Measurements from ENCODE around the gene ABCG4. TPM values are rescaled to one million over a fixed set of nuclear protein-coding genes. Genes with fewer than 3 reads are reported as not detected.
A peak's percentile ranks its signal among the peaks of the same experiment; 100 is the strongest.
"Not testable (repeated sequence)": the region's sequence is repeated elsewhere in the genome, so short reads cannot be mapped to it uniquely, and the experiment has no call there.

The ABCG4 gene
- total RNA-seq (2014; rRNA removed; shearing (Covaris generic)): 0.20 and 0.24 TPM in 2 replicates

DNA sequence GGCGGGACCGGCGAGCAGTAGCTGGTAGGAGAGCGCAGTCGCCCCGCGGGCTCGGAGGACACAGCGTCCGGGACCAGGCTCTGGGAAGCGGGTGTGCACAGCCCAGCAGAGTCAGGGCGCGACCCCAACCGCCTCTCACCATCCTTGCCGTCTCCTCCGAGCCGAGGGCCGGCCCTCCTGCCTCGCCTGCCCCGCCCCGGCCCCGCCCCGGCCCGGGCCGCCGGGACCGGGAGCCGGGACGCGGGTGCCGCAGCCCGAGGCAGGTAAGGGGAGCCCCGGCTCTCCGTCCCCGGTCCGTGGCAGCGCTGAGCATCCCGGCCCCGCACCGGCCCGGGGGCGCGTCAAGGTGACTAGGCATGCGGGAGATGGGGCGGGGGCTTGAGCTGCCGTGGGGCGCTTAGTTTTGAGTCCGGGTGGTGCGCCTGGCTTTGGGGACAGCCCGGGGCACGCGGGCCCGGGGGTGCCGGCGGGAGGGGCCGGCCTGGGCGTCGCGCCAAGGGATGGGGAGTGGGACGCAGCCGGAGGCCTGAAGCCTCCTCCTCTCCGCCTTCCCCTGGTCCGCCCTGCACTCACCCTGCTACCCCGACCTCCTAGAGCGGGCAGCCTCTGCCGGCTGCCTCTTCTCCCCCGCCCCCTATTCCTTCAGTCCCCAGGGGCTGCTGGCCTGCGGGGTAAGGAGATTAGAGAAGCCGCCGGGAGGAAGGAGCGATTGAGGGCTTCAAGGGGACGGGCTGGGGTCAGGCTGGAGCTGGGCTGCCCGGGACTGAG lies at the start of gene ABCG4:
ABCG4 (plus strand) TSS at position 35 of the 768 bp plus-strand sequence. CDS start 914 bp downstream, outside the sequence.
- DNase-seq (ENCODE audit: low read depth): peak; percentile 28

GRCh38 chr11:119099711-119100110 lies 49.1 kb upstream of the ABCG4 start:
- DNase-seq (ENCODE audit: low read depth): no peak

DNA sequence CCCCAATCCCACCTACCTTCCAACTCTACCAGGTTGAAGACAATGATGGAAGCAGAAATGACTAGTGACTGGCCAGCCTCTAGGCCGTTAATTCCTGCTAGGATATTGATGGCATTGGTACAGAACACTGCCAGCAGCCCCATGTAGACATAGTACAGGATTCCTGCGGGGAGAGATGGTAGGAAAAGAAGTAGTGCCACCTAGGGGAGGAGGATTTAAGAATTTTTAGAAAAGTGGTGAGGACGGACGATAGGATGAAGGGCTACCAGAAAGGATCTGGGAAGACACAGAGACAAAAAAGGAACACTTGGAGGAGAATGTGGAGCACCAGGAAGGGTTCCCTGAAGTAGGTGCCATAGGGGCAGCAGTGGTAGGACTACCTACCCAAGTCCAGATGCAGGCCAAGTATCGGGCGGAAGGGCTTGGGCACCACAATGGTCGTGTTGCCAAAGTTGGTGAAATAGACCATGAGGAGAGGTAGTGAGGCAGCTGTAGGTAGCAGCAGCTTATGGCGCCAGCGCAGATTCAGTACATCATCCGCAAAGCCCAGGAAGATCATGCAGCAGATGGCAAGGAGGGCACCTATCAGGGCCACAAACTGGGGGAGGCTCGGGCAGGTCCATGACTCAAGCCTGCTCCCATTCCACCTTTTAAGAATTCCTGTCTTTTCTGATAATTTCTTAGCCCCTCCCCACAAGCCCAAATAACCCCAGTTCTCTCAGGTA lies 48.4 kb upstream of the ABCG4 start:
- DNase-seq (ENCODE audit: low read depth): peak; percentile 67

DNA sequence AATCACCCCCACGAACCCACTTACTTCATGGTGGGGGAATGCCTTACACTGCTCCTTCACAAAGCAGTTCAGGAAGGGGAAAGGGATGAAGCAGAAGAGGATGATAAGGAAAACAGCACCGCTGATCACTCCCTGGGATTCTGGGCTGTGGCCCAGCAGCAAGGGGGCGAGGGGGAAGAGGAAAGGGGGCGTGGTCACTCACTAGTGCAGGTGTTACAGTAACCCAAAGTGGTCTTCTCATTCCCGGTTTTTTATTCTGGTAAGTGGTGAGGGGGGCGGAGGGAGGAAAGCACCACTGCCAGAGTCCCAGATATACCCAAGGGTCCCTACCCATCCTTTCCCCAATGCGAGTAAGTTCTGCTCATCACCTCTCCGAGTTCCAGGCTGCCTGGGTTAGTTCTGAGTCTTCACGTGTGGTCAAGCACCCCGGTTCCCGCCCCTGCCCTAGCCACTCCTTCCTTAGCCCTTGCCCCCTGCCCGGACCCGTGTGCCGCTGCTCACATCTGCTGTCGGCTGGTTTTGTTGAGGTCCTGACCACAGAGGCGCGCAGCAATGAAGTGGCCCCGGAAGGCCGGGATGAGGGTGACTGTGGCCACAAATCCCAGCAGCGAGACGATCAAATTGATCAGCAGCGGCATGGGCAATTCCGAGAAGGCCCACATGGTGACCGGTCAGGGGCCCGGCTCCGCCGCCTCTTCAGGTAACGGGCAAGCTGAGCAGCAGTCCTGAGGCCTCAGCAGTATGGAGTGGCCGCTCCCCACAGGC lies 47.7 kb upstream of the ABCG4 start:
- DNase-seq (ENCODE audit: low read depth): peak; percentile 44

GRCh38 chr11:119101759-119102423 lies 47.0 kb upstream of the ABCG4 start, which contains the start of gene DPAGT1:
TSS of gene DPAGT1 (minus strand) at chr11:119101853. CDS start at chr11:119101655, 198 bp downstream.
- DNase-seq (ENCODE audit: low read depth): peak; percentile 97

GRCh38 chr11:119103161-119103664 lies 45.6 kb upstream of the ABCG4 start:
- DNase-seq (ENCODE audit: low read depth): not testable (repeated sequence)

DNA sequence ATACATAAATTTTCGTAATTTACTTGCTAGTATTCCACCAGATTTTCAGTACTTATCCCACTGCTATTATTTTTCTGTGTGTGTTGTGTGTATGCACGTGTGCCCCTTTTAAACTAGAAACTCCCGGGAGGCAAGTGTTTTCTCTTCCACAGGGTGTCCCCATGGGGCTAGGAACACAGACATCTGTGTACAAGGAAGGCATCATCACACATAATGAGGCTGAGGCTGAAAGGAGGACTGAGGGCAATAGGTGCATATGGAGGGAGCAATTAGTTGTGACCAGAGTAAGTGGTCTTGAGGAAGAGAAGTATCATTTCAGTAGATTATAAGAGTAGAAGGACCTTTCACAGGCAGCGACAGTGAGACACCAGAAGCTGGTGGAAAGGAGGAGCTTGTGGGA lies 45.1 kb upstream of the ABCG4 start:
- DNase-seq (ENCODE audit: low read depth): no peak

GRCh38 chr11:119106564-119107537 lies 42.0 kb upstream of the ABCG4 start, which contains the start of gene C2CD2L:
TSS of gene C2CD2L (plus strand) at chr11:119107344. CDS start at chr11:119107742, 398 bp downstream.
- peak; percentile 93 for DNase-seq (ENCODE audit: low read depth)

DNA sequence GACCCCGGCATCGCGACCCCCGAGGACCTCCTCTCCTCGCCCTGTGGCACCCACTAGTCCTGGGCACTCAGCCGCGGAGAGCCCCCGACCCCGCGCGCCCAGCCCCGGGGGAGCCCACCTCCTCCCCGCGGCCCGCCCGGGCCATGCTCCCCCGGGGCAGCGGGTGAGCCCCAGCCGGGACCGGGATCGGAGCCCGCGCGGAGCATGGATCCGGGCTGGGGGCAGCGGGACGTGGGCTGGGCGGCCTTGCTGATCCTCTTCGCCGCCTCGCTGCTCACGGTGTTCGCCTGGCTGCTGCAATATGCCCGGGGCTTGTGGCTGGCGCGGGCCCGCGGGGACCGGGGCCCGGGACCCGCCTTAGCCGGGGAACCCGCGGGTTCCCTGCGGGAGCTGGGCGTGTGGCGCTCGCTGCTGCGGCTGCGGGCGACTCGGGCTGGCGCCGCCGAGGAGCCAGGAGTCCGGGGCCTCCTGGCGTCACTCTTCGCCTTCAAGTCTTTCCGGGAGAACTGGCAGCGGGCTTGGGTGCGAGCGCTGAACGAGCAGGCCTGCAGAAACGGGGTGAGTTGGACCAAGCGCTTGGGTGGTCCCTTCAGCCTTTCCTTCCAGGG lies 41.2 kb upstream of the ABCG4 start:
- no peak for DNase-seq (ENCODE audit: low read depth)

DNA sequence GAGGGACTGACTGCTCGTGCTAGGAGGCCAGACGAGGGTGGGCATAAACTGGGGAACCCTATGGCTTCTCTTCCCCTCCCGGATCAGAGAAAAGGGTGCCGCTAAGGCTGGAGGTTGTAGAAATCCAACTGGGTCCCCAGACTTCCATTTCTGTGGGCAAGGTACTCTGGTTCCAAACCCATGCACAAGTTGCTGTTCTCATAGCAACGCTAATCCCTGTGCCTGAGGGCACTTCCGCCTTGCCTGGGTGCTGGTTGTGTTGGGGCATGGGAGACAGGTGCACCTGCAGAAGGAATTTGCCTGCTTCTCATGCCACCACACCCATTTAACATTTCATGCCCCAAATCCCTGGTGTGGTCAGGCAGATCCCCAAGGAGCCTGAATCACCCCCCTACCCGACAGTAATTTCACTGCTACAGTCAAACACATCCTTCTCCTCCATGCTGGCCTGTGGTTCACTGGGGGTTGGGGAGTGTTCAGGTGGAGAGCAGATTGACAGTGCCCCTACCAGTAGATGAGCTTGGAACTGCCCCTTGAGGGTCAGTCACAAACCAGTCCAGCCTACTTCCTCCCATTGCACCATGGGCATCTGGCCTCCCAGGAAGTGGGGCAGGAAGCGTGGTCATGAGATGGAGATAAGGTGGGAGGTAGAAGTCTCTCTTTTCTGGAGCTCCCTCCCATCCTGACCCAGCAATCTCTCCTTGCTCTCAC lies 40.6 kb upstream of the ABCG4 start:
- DNase-seq (ENCODE audit: low read depth): peak; percentile 48

DNA sequence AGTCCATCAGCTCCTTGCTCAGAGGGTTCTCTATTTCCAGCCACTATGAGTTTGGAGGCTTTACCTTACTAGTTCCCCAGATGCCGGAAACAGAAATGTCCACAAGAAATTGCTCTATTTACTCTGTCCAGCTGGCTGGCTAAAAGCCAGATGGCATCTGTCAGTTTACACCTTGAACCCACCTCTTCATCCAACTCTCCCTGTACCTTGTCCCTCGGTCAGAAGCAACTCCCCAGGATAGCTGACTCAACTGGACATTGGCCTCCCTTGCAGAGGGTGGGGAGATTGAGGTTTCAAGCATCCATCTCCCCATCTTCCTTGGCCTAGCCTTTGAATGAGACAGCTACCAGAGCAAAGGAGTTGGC lies 40.0 kb upstream of the ABCG4 start:
- no peak for DNase-seq (ENCODE audit: low read depth)

DNA sequence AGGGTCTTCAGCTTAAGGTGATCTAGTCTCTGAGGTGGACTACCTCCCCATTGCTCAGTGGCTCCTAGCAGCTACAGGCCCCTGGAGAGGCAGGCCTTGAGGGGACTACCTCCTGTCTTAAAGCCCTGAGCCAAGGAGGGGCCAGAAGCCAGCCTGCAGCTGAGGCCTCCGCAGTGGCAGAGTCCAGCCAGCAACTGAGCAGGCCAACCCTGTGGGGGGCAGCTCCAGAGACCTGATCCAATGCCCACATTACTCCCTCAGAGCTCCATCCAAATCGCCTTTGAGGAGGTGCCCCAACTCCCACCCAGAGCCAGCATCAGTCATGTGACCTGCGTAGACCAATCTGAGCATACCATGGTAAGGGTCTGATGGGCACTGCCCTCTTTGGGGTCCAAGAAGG lies 39.0 kb upstream of the ABCG4 start:
- no peak for DNase-seq (ENCODE audit: low read depth)

- DNase-seq (ENCODE audit: low read depth): no peak
Observed at GRCh38 chr11:119110439-119110838, 38.4 kb upstream of the ABCG4 start.

- no peak for DNase-seq (ENCODE audit: low read depth)
Observed at GRCh38 chr11:119111361-119111925, 37.4 kb upstream of the ABCG4 start.

DNA sequence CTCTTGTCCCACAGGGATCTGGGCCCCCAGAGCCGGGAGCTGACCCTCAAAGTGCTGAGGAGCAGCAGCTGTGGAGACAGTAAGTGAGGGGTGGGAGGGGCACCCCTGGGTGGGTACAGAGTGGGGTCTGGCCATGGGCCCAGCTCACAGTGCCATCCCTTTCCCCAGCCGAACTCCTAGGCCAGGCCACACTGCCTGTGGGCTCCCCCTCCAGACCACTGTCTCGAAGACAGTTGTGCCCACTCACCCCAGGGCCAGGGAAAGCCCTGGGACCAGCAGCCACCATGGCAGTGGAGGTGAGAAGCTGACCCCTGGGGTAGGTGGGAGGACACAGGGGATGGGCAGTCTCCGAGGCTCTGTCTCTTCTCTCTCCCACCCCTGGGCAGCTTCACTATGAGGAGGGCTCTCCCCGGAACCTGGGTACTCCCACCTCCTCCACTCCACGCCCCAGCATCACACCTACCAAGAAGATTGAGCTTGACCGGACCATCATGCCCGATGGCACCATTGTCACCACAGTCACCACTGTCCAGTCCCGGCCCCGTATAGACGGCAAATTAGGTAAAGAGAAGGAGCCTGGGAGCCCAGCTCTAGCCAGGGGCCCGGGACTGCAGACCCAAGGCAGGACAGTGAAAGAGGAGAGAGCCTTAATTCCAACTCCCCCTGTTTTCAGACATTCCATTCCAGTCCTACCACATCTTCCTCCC lies 36.4 kb upstream of the ABCG4 start:
- no peak for DNase-seq (ENCODE audit: low read depth)

DNA sequence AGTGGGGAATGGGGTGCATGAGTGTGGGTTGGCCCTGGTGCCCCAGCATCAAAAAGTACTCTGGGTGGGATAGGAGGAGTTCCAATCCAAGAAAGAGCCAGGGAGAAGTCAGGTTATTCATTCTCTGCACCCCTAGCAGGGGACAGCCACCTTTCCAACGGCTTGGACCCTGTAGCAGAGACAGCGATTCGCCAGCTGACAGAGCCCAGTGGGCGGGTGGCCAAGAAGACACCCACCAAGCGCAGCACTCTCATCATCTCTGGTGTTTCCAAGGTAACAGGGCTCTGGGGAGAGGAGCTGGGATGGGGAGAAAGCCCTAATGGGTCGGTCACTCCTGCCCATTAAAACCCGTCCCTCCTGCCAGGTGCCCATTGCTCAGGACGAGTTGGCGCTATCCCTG lies 35.1 kb upstream of the ABCG4 start:
- DNase-seq (ENCODE audit: low read depth): no peak

DNA sequence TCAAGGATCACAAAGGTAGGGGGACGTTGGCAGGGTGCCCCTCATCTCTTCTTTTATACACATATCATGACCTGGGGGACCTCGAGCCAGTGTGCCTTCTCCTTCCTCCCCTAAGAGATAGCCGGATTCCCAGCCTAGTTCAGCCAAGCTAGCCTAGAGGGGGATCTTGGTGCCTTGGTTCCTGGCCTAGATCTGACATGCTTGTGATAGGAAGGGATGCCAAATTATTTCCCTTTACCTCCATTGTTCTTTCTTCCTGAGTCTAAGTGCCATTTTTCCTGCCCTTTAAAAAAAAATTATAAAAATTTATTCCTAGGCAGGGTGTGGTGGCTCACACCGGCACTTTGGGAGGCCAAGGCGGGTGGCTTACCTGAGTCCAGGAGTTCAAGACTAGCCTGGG lies 34.5 kb upstream of the ABCG4 start:
- no peak for DNase-seq (ENCODE audit: low read depth)
